Stimulated activated CD4-positive, alpha-beta T cell treated with anti-CD3 and anti-CD28 coated beads, Interleukin-1b, Interleukin-23, amount 100 ng/mL, for 48 hours (primary cell): ENCODE data around the gene GHRL.

Source experiments
- DNase-seq: peaks from one replicate; pipeline ENCODE4 v3.0.0-alpha.2; 2020

Gene GHRL

DNA sequence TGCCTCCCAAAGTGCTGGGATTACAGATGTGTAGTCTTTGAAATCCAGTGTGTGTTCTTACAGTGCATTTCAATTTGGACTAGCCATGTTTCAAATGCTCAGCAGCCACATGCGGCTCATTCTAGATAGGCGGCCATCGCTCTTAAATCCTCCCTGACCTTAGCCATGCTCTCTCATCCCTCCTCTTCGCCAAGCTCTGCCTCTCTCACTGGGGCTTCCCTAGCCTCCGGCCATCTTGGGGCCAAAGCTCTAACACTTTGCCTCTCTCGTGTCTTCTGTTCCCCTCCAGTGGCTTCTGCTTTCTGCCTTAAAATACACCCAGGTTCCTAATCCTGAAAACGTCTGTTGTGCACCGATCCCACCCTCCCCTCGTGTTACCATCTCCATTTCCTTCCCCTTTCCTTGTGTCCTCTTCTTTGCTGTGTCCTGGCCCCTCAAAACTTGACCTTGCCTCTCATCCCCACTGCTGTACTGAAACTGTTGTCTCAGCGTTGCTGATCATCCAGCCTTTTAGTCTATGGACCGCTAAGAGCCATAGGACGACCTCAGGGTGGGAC is 1.4 kb upstream of the GHRL start:
- no peak for DNase-seq

DNA sequence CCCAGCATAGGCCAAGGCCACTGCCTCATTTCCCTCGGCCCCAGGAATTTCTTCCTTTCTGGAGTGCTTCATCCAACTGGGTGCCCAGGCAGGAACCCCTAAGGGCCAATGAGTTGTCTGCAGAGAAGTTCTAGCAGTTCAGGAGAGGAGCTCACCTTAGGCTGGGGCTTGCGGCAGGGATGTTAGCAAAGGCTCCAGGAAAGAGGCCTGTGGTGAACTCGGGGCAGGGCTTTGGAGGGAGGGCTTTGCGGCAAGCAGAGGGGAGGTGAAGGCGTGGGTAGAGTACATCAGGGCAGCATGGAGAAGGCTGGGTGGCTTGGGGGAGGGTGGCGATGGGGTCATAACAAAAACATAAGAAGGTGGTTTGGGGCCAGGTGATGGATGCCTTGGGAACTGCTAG is 1.1 kb downstream of the GHRL start:
- DNase-seq: no peak

DNA sequence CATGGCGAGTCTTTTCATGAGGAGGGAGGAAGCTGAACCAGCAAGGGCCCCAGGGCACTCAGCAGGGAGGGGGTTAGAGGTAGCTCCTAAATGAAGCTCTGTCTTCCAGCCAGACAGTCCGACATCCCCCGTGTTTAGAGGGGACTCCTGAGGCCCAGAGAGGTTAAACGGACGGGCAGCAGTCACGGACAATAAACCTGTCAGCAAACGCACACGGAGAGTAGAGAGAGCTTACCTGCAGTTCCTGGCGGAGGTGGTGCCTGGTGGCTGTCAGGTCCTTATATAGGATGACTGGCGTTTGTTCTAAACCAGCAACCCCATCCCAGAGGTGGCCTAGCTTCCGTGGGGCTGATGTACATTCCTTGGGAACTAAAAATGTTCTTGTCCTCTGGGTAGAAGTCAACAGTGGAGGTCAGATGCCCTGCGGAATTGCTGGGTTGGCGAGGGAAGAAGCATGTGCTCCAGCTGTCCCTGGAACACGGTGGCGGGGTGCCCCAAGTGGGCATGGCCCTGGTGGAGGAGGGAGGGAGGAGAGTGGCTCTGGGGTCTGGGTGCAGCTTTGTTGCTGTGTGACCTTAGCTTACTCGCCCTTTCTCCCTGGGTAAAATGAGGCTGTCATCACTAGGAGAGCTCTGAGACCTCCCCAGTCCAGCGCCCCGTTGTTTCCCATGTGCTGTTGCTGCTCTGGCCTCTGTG is 2.1 kb downstream of the GHRL start:
- no peak for DNase-seq

DNA sequence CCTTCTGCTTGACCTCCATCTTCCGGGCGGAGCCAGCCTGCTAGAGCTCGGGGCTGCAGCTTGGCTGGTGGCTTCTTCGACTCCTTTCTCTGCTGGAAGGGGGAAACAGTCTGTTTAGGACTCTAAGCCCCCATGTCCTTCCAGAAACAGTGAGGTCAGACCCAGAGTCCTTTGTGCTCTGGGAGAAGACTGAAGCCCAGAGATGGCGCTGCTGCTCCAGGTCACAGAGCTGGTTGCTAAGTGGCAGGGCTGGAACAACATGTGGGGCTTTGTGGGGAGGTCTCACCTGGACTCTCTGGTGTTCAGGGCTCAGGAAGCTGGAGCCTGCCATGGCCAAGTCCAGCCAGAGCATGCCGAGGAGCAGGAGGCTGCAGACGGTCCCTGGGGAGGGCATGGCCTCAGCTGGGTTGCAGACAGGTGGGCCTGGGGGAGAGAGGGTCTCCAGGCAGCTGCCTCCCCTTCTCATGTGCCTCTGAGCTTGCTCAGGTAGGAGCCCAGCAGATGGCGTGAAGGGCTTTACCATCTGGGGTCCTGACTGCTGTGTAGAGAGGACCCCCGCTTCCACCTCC is 2.9 kb downstream of the GHRL start:
- no peak for DNase-seq

DNA sequence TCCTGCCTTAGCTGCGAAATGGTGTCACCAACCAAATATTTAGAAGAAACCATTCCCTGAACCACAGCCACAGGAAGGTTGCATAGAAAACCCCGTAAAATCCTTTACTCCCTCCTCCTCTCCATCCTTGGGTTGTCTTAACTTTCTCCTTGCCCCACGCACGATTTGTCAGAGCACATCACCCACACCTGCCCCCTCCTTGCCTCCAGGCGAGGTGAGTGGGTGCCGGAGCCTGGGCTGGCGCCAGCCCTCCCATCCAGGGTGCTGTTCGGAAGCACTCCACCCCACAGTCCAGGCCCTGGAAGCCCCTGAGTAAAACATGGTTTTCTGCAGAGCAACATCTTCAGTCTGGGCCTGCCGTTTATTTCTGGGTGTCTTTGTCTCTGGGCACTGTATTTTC is 3.7 kb downstream of the GHRL start:
- DNase-seq: no peak

DNA sequence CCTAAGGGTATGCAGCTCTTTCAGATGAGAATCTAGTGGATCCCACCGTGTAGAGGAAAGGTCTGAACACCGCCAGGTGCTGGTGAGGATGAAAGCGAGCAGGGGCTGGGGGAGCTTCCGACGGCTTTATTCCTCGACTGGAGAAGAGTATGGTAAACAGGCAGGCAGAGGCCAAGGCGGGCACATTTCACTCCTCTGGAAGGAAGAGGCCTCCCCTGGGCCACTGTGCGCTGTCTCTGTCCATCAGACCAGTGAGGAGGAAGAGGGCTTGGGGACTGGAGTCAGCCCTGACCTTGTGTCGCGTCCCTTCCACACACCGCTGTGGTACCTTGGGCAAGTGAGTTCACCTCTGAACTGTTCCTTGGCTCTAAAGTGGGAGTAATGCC is 4.2 kb downstream of the GHRL start:
- no peak for DNase-seq

DNA sequence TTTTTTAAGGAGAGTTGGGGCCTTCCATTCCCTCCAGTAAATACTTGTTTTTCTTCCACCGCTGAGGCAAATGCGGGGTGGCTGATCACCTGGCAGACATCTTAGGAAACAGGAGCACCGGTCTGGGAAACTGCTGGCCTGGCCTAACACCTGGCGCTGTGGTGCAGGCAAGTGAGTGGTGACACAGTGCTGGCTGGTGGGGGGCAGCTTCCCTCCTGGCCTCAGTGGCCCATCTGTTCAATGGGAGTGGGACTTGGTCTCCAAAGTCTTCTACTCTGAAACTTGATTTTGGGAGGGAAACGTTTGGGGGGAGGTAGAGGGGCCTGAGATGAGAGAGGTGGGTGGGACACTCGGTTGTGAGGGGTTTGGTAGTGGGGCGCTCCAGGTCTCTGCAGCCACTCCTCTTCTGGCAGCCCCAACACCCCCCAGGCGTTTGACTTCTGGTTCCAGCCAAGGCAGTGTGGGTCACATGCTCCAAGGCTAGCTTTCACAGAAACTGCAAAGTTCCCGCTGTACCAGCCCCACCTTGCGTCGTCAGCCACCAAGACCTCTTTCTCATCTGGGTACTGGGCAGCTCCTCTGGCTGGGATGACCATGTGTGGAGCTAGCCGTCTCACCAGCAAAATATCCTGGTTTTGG is 4.7 kb downstream of the GHRL start:
- no peak for DNase-seq

DNA sequence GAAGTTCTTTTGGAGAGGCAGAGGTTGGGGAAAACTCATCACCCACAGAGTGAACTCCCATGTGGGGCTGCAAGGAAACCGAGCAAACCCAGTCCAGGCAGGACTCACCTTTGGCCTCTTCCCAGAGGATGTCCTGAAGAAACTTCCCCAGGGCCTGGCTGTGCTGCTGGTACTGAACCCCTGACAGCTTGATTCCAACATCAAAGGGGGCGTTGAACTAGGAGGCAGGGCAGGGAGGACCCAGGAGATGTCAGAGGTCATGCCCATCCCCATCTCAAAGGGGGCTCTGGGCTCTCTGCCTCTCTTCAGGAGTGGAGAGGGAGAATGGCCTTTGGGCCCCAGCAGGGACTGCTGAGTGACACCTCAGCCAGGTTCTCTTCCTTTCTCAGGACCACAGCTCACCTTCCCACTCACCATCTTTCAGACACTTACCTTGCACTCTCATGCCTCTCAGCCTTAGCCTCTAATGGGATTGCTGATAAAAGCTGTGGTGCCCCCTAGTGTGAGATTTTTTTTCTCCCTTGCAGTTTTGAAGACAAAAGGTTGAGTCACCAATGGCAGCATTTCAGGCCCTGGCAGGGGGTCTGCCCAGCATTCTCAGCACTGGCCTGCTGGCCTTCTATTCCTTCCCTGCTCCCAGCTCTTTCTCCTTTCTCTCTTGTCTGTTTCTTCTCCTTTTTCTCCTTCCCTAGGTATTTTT is 6.0 kb downstream of the GHRL start:
- no peak for DNase-seq

DNA sequence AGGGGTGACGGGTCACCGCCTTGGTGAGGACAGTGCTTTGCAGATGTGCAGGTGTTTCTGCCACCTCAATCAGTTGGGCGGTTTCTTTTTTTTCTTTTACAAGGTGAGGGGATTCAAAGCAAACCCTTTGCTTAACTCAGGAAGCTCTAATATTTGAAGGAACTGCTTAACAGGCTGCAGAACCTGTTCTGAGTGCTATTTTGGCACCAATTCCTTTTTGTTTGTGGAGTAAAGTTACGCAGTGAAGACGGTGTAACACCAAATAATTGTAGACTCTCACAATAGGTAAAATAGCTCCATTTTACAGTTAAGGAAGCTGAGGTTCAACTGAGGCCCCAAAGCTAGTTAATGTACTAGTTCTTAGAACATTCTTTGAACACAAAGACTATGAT is 6.6 kb downstream of the GHRL start:
- no peak for DNase-seq

DNA sequence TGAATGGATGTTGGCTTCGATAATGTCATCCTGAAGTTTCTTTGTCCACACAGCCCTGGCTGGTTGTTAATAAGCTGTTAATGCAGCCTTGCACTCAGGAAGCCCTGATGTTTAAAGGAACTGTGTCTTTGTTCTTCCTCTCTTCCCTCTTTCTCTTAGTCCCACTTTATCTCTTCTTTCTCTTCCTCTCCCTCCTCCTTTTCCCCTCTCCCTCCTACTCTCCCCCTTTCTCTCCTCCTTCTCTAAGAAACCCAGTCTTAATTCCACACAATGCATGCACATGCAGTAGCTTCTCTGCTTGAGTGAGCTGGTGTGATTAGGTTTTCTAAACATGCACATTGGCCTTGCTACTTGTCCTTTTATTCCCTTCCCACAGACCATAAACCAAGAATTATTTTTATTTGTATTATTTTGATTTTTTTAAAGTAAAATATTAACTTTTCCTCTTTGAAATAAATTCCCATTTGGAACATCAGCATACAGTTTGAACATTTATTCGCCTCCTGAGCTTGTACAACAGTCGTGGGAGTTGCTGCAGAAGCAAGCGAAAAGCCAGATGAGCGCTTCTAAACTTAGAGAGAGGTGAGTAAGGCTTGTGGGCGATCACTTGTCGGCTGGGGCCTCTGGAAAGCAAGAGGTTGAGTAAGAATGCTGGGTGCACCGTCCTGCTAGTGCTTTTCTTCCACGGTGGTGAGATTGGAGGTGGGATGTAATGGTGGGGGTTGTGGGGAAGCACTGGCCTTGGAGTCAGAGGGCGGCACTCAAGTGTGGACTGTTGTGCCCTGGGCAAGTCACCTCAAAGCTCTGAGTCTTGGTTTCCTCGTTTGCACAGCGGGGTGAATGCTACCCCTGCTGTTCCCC is 7.2 kb downstream of the GHRL start:
- DNase-seq: no peak

DNA sequence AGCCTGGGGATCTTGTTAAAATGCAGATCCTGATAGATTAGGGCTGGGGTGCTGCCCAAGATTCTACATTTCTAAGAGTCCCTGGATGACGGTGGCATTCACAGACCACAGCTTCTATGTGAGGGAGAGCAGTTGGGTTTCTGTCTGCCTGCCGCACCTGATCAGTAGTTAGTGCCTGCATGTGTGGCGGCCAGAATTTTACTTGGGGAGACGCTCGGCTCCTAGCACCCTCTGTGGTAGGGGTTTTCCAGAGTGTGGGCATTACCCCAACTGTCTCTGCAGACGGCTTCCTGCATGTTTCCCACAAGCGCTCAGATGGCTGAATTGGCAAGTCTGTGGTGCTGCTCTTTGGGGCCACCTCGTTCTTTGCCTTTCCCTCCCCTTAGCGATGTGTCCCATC is 8.3 kb downstream of the GHRL start:
- no peak for DNase-seq

DNA sequence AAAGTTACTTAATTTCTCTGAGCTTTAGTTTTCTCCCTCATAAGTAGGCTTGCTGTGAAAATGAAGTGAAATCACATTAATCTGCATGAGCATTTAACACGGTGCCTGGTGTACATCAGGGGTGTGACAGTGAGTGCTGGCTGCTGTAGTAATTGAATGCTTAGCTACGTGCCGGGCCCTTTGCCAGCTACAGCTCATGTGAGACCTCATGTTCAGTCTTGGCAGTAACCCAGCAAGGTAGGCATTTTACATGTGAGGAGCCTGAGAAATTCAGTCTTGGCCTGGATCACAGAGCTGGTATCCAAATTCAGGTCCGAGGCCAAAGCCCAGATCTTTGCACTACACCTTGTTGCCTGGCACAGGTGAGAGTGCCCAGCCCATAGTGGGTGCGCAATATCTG is 9.1 kb downstream of the GHRL start:
- no peak for DNase-seq

DNA sequence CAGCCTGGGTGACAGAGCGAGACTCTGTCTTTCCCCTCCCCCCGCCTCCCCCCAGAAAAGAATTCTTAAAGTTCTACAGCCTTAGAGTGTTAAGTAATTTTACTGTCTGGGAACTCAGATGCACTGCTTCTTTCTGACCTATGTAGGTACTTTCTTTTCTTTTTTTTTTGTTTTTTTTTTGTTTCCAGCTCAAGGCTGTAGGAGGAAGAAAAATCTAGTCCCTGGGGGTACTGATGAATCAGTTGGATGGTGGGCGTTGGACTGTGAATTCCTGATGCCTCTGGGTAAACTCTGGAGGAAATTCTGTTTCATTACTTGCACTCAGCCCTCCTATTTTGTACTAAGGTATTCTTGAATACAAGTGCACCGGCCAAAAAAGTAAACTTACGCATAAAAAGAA is 10.8 kb downstream of the GHRL start:
- no peak for DNase-seq

DNA sequence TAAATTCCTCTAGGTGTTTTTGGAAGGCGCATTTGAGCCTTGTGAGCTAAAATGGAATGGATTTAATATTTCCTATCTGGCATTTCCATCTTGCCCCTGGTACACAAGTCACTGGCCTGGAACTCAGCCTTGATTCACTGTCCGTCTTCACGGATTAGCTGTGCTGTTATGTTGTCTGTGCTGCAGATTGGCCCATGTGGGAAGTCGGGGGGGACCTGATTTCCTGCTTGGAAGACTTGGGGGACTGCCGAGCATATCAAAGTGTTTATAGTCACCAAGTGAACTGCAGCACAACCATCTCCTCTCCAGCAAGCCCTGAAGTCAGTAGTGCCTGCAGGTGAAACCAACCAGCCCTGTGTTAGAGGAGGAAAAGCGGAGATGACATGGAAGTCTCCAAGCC is 12.2 kb downstream of the GHRL start:
- DNase-seq: no peak

DNA sequence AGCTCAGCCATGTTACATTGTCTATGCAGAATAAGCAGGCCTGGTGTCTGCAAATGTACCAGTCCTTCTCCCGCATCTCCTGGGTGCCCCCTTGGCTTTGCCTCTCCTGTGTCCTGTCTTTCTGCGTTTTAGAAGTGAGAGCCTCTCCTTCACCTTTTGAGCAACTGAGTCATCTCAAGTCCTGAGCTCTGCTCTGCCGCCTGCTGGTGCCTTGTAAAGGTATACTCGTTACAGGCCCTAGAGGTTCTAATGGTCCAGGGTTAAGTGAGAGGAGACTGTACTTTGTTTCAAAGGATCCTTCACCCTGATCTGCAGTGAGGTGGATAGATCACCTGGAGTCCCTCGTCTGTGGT is 12.6 kb downstream of the GHRL start:
- no peak for DNase-seq

DNA sequence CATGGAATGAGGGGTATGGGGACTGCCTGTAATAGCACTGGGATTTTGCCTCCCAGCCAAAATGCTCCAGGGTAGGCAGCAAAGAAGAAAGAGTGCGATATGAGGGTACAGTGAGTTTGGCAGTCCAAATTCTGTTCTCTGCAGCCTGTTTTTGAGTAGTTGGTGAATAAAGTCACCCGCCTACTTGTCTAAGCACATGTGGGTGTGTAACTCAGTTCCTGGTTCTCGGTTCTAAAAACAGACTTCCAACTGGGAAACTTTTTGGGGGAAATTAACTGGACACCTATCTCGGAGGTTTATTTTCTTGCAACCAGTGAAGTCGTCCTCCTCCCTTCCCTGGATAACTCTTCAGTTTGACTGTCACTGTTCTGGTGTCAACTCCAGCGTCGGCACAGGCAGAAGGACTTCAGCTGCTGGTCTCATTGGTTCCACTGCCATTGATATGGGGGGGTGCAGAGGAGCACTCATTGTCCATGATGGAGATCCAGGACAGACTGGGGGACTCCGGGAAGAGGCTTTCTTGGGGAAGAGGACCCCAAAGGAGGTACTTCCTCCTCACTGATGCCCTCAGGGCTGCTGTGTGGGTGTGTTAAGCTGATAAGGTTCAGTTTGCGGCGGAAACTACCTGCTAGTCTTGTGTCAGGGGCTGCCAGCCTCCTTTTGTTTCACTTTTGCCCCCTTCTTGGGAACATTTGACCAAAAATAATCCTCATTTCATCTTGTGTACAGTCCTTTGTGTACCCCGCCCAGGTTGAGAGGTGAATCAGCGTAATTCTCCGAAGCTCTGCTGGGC is 13.2 kb downstream of the GHRL start:
- no peak for DNase-seq

DNA sequence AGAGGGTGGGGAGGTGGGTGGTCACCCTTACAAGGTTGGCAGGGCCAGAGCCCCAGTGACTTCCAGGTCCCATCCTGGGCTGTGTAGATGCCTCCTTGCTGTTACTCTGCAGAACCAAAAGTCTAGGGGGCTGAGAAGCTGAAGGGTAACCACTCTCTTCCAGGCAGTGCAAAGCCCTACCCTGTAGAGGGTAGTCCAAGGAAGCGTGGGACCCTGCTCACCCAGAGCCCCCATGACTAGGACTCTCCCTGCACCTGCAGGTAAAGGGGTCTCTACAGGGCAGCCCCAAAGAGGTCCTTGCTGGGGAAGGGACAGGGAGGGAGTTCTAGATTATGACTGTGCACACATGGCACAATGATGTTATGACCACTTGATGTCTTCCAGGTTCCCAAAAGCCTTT is 14.2 kb downstream of the GHRL start:
- no peak for DNase-seq

DNA sequence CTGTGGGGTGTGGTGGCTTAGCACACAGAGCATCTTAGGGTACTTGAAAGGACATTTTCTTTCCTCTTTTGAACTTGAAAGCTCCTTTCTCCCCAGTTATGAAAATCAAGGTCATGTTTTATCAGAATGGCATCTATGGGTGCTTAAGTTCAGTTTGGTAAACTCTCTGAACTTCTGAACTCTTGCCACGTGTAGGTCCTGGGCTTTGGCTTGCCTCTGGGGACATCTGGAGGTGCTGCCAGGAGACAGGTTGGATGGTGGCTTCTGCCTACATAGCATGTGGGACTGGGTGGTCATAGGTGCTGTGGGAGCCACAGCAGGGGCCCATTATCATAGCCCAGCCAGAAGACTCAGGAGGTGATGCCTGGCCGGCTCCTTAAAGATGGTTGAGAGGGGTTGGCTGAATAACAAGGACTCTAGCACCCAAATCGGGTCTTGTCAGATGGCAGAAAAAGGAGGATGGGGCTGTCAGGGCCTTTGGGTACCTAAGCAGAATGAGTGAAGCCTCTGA is 15.6 kb downstream of the GHRL start:
- no peak for DNase-seq

DNA sequence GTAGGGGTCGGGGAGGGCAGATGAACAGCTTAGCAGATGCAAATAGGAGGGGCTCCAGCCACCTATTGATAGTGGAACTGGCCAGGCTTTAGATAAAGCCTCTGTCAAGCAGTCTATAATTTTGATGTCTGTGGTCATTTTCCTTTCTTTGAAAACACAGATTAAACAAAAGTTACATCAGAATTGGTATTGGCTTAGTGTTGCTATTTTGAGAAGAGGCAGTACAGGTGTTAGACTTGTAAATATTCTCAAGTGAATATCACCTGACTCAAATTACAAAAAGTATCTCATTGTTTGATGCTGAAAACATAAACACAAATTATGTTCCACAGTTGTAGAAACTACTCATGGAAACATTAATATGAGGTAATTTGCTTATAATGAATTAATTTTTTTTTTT is 18.1 kb downstream of the GHRL start:
- DNase-seq: no peak

DNA sequence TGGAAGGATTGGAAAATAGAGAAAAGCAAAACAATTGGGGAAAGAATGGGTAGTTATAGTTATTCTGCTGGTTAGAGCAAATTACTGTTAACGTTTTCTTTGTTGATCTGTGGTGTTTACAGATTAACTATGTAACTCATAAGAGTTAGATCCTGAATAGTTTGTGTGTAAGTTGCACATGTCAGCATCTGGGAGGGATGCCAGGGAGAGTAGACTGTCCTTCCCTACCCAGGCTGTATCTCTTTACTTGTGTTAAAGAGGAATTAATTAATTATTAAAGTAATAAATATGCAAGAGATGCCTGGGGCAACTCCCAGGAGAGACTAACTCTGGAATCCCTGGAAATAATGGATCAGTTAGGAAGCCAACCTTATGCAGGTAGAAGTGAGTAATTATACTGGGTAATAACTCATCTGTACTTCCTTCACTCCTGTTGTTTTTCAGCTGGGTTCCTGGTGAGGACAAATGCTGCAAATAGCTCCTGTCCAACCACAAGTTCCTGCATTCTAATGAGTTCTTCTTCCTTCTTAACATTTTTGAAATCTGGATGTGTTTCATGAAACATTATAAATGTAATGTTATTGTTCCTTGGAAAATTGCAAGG is 18.9 kb downstream of the GHRL start:
- DNase-seq: no peak

DNA sequence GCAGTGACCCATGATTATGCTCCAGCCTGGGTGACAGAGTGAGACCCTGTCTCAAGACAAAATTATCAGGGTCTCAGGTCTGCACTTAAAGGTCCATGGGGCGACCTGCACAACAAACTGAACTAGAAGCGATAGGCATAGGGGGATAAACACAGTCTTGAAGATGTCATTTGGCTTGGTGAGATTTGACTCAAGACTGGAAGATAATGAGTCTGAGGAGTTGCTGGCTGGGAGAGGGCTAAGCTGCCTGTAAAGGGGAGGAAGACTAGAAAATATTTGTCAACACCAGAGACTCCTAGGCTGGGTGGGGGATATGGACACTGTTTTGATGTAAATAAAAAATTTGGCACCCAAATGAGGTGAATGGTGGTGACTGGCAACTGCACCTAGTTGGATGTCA is 19.8 kb downstream of the GHRL start:
- DNase-seq: no peak
